Stimulated activated CD8-positive, alpha-beta memory T cell treated with anti-CD3 and anti-CD28 coated beads, Interleukin-15, amount 100 ng/mL, for 24 hours (primary cell): Measurements from ENCODE around the gene STAMBP.

Experiments
- DNase-seq: peaks from one replicate; pipeline ENCODE4 v3.0.0-alpha.2; 2020; ENCODE audit warnings: low read depth

The STAMBP gene

DNA sequence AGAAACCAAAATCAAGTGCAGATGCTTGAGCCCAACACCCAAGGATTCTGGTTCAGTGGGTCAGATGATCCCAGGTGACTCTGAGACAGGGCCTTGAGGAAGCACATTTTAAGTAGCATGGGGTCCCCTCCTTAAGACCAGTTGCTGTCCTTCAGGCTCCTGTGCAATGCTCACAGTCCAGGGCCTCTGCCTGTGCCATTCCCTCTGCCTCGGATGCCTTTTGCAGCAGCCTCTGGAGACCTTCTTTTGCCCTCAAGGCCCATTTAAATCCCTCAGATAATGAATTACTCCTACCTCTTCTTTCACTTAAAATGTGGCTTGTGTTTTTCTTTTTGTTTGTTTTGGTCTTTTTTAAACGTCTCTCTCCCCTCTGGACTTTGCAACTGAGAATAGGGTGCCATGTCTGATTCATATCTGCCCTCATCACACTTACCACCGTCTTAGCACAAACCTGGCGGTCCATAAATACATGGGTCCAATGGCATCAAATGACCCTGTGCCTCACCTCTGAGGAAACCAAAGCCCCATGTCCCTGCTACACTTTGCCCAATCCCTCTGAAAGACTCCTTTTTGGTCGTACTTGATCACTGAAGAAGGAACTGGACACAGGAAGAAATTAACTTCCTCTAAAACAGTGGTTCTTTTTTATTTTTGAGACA lies 78.2 kb downstream of the STAMBP start:
- no peak for DNase-seq

GRCh38 chr2:73907840-73908452 lies 79.2 kb downstream of the STAMBP start:
- DNase-seq: no peak

DNA sequence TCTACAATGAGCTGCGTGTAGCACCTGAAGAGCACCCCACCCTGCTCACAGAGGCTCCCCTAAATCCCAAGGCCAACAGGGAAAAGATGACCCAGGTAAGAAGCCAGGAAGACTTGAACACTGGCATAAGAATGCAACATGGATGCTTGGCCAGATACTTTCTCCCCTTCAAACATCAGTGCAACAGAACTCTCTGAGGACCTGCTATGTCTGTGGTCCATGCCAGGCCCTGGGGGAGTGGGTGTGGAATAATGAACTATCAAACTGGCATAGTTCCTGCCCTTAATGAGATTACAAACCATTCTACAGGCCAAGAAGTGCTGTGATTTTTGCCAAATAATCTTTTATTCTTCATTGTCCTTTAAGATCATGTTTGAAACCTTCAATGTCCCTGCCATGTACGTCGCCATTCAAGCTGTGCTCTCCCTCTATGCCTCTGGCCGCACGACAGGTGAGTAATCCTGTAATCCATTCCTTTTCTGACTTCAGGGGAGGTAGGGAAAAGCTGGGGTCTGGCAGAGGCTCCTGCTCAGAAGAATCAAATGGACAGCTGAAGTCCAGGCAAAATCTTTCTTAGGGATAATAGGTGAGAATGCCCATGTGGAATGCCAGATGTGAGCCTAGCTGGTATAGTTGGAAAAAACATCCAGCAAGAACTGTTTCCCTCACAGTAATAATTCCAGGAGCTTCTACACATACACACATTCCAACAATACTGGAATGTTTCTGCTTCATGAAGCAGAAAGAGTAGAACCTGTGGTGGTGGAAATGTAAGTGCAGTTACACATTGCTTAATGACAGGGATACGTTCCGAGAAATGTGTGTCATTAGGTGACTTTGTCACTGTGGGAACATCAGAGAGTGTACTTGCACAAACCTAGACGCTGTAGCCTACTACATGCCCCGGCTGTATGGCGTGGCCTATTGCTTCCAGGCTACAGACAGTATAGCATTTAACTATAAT lies 80.2 kb downstream of the STAMBP start:
- no peak for DNase-seq

GRCh38 chr2:73910873-73911547 lies 82.2 kb downstream of the STAMBP start:
- no peak for DNase-seq

- no peak for DNase-seq
Observed at GRCh38 chr2:73911548-73912208, 82.9 kb downstream of the STAMBP start.

DNA sequence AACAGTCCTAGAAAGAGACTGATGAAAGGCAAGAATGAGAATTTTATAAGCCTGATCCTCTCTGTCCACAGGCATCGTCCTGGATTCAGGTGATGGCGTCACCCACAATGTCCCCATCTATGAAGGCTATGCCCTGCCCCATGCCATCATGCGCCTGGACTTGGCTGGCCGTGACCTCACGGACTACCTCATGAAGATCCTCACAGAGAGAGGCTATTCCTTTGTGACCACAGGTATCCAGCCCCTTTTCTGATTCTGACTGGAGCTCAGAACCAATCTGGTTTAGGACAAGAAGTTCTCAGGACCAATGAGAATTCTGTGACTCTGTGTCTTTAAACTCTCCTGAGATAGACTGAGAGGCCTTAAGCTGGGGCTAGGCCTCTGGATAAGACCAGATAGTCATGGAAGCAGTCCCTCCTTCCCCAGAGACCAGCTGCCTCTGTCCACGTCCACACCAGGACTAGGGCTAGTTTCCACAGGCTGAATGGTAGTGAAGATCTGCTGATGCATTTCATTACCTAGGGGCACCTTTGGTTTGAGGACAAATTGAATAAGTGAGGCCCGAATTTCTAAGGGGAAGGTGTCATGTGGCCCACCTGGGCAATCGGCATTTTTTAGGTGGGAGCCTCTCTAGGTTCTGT lies 84.8 kb downstream of the STAMBP start:
- DNase-seq: no peak

DNA sequence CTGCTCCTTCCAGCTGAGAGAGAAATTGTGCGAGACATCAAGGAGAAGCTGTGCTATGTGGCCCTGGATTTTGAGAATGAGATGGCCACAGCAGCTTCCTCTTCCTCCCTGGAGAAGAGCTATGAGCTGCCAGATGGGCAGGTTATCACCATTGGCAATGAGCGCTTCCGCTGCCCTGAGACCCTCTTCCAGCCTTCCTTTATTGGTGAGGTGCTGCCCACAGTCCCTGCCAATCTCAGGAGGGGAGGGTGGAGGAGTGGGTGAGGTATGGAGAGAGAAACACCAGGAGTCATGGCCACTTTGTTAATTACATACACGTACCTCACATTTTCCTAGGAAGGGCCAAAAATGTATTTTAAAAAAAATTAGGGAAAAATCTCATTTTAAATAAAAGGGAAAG lies 85.9 kb downstream of the STAMBP start:
- no peak for DNase-seq

GRCh38 chr2:73915437-73915993 lies 86.8 kb downstream of the STAMBP start:
- no peak for DNase-seq

DNA sequence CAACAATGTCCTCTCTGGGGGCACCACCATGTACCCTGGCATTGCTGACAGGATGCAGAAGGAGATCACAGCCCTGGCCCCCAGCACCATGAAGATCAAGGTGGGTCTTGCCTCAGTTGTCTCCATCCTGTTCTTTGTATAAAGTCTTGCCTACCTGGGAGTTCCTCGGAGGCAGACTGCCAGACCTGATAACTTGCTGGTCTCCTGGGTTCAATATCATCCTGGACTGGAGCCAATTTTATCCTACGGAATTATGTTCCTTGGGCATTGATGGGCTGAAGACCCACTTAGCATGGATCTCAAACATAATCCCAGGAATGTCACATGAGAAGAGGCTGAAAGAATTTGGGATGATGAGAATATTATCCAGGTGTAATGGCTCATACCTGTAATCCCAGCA lies 87.9 kb downstream of the STAMBP start:
- DNase-seq: no peak

DNA sequence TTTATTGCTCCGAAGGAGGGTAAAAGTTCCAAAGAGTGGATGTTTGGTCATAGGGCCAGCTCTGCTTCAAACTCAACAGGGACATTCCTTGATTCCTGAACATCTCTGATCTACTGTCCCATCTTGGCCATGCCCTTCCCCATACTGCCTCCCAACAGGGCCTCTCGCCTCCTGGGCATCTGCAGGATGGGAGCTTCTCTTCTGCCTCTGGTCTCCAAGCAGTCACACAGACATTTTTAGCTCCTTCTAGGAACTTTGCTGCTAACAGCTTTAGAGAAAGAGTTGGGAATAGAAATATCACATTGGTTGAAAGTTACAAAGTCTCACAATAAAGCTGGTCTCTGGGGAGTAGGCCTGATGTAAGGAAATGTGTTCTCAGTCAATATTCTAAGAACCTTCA lies 88.5 kb downstream of the STAMBP start:
- DNase-seq: no peak

GRCh38 chr2:73917696-73918207 lies 89.0 kb downstream of the STAMBP start:
- DNase-seq: no peak

GRCh38 chr2:73918856-73919255 lies 90.1 kb downstream of the STAMBP start:
- DNase-seq: no peak

DNA sequence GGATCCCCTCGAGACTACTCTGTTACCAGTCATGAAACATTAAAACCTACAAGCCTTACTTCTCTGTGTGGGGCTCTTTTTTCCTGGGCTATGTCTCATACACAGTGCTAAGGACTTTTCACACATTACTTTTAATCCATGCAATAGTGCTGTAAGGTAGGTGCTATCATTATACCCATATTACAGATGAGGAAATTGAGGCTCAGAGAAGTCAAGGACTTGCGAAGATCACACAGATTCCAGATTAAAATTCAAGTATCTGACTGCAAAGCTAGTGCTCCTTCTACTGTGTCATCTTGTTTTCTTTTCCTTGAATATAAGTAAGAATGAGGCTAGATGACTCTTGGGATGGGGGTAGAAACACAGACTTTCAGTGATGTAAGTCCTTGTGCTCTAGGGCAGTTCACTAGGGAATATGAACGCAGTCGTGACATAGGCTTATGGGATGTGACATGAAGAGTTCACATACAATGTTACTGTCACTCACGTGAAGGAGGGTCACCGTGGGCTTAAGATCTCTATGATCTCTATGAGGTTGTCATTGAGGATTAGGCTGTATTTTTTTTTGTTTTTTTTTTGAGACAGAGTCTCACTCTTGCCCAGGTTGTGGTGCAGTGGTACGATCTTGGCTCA lies 91.0 kb downstream of the STAMBP start:
- DNase-seq: no peak

GRCh38 chr2:73920577-73921545 lies 92.1 kb downstream of the STAMBP start:
- DNase-seq: no peak

GRCh38 chr2:73921581-73921980 lies 92.8 kb downstream of the STAMBP start:
- no peak for DNase-seq

- DNase-seq: no peak
Observed at GRCh38 chr2:73922681-73923080, 93.9 kb downstream of the STAMBP start.
